Tongue (tissue), 2 donors: ENCODE results near the gene TRRAP. TPM values are rescaled to one million over a fixed set of nuclear protein-coding genes. Genes with fewer than 3 reads are reported as not detected.
A peak's percentile ranks its signal among the peaks of the same experiment; 100 is the strongest.

ENCODE experiments used
- DNase-seq: peaks from one replicate; pipeline ENCODE4 v3.0.0-alpha.2; 2015
- total RNA-seq: library from RNA; depleted of rRNA; stranded (reverse); fragments of >200 nt; gene quantifications from one replicate; pipeline ENCODE4 v1.2.3, GENCODE V29; 2014

The TRRAP gene
- total RNA-seq, 1 donor from 2014 or later = 34.6 TPM

DNA sequence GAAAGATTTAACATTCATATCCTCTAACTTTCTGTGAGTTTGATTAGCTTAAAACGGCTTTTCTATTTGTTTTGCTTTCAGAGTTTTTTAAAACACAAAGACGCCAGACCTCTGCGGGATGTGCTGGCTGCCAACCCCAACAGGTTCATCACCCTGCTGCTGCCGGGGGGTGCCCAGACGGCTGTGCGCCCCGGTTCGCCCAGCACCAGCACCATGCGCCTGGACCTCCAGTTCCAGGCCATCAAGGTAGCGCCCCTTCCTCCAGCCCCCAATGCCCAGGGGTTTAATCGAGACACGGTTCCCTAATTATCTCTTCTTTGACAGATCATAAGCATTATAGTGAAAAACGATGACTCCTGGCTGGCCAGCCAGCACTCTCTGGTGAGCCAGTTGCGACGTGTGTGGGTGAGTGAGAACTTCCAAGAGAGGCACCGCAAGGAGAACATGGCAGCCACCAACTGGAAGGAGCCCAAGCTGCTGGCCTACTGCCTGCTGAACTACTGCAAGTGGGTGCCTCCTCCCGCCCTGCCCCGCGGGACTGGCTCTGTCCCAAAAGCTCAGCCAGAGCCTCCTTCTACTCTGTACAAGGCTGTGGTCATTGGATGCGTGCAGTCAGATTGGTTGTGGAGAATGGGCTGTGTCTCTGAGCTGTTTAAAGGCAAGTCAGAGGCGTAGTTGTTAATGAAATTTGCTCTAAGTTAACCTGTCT lies 71.2 kb downstream of the TRRAP start:
- no peak for DNase-seq

DNA sequence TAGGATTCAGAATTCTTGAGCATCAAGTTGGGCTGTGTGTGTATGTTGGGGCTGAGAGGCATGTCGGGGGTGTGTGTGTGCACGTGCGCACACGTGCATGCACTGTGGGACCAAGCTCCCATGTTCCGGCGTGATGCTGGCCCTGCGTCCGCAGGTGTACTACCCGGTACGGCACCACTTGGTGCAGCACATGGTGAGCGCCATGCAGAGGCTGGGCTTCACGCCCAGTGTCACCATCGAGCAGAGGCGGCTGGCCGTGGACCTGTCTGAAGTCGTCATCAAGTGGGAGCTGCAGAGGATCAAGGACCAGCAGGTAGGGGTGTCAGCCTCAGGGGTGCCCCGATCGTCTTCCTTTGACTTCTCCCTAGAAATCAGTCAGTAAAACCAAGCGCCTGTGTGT lies 77.7 kb downstream of the TRRAP start:
- no peak for DNase-seq

DNA sequence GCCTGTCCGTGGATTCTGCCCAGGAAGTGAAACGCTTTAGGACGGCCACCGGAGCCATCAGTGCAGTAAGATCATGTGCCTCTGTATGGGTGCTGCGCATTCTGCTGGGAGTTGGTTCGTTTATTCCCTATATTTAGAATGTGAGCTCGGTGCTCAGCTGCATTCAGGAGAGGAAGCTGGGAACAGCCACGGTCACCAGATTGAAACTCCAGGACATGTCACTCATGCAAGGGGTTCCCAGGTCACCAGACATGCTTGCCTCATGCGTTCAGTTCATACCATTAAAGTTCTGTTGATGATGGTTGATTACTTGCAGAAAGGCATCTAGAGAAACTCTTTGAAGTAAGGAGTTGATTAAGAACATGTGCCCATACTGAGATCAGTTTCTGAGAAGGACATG lies 78.1 kb downstream of the TRRAP start:
- no peak for DNase-seq

DNA sequence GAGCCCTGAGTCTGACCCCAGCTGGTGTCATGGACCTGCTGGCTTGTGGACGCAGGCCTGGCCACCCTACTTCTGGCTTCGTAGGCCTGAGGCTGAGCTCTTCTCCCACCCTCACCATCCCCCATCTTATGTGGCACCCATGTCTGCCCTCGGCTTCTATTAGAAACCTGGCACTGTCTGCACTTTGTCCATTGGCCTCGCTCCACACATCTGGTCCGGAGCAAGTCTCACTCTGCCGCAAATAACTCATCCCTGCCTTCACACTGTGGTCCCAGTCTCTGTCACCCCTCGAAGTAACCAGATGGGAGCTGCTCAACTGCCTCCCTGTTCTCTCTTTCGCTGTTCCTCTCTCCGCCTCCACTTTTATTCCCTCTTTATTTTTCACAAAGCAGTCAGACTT lies 78.6 kb downstream of the TRRAP start:
- no peak for DNase-seq

DNA sequence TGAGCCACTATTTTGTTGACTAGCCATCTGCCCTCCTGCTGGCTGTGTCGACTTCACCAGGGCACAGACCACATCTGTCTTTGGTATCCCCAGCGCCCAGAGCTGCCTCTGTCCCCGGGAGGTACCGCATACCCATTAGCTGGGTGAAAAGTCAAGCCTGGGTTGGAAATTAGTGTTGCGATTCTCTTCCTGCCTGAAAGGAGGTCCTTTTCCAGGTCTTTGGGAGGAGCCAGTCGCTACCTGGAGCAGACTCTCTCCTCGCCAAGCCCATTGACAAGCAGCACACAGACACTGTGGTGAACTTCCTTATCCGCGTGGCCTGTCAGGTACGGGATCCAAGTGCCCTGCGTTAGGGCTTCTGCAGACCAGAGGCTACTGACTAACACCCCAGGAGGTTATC lies 79.4 kb downstream of the TRRAP start:
- no peak for DNase-seq

DNA sequence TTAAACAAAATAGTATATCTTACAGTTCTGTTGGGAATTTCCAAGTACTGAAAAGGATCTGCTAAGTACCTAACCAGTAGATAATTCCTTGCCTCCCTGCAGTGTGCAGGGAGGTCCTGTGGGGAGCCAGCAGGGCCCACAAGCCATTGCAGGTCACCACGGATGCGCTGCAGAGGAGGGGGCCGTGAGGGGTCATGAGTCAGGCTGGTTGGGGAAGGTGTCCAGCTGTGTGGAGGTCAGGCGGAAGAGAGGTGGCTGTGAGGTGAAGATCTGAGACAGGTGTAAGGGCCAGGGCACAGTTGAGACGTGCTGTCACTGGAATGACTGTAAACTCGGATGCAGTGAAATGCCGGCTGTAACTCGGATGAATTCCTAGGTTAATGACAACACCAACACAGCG lies 80.6 kb downstream of the TRRAP start:
- no peak for DNase-seq

DNA sequence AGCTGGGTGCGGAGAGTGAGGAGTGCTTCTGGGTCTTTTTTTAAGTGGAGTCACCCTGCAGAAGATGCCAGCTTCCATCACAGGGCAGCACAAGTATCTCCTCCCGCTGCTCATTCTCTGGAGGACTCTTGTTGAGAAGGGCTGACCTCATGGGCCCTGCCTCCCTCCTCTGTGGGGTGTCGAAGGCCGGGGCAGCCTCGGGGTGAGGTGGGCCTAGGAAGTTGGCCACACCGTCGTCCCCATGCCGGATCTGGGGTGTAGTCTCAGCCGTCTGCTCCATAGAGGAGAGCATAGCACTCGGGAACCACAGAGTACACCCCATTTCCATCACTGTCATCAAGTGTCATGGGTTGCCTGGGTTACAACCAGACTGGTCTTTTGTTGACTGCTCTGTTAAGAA lies 85.0 kb downstream of the TRRAP start:
- DNase-seq = no peak

DNA sequence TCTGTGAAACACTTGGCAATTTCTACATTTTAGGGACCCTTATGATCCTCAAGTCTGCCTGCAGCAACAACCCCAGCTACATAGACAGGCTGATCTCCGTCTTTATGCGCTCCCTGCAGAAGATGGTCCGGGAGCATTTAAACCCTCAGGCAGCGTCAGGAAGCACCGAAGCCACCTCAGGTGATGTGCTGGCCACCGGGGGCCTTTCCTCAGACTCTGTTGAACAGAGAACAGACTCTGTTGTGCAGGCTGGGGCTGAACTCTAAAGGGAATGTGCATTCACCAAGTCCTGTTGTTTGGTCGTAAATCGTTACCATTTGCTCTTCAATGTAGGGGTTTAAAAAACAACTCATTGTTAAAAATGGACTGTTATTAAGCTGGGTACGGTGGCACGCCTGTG lies 86.3 kb downstream of the TRRAP start:
- DNase-seq = no peak

DNA sequence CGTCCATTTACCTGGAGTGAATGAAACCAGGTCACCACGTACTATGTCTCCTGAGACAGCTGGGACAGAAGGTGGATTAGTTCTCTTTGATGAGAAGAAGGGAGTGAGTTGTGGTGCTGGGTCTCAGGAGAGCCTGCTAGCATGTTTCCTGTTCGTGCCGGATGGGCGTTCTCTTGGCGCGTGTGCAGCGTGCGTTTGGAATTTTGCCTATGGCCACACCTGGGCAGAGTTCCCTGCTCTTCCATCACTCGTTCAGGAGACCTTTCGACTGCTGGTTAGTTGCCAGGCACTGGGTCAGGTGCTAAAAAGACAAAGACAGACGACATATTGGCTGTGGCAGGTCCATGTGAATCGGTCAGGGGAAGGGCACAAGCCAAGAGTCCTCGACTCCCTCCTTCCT lies 90.3 kb downstream of the TRRAP start:
- DNase-seq = no peak

DNA sequence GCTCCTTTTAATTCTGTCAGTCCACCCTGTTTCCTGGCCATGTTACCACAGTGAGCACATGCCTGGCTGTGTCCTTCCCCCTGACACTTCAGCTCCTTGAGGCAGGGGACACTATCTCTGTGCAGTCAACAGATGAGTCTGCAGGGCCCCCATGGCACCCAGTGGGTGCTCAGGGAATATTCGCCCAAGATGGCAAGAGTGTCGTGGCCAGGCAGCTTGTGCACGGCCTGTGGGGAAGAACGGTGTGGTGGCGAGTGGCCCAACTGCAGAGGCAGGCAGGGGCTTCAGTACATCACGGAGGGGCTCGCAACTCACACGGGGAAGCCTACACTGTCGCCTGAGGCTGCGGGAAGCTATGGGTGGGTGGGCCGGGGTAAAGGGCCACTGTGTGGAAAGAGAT lies 91.1 kb downstream of the TRRAP start:
- DNase-seq = no peak

DNA sequence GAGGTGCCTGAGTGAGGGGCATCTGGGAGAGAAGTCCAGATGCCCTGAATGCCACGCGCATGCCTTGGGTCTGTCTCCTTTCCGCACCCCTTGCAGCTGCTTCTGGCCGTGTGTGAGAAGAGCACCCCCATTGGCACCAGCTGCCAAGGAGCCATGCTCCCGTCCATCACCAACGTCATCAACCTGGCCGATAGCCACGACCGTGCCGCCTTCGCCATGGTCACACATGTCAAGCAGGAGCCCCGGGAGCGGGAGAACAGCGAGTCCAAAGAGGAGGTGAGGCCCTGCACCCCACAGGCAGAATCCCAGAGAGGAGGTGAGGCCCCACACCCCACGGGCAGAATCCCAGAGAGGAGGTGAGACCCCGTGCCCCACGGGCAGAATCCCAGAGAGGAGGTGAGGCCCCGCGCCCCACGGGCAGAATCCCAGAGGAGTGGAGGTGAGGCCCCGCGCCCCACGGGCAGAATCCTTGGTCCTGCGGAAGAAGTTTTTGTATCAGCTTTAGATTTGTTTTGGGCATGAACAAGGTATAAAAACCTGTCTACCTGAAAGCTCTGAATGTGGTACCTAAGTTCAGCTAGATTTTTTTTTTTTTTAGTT lies 91.8 kb downstream of the TRRAP start:
- peak; percentile 1 for DNase-seq

DNA sequence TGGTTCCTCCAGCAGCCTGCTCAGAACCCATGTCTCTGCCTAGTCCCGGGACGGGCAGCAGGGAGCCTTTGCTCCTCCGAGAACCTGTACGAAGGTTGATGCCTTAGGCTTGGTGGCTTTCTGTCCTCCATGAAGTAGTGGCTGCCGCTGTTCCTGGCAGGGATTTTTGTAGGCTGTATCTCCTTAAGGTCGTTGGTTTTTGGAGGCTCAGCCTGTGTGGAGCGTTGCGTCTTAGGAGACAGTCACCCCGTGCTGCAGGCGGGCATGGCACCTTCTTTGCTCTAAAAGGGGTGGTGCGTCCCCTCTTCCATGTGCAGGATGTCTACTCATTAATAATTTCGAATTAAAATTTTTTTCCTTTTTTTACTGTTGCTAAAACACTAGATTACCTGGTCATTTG lies 92.5 kb downstream of the TRRAP start:
- DNase-seq = no peak

DNA sequence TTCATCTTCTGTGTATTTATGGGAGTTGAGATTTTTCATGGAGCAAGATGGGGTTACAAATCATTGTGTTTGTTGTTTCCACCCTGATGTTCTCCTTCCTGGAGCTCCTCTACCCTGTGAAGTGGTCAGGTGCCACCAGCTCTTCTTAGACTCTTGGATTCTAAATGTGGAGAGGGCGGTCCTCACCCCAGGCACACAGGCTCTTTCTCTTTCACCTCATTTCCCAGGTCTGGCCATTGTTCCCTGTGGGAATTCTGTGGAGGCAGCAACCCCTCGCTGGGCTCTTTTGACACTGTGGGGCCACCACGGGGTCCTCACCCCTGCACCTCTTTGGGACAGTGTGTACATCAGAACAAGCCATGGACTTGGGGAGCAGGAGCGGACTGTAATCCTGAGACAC lies 95.9 kb downstream of the TRRAP start:
- no peak for DNase-seq

DNA sequence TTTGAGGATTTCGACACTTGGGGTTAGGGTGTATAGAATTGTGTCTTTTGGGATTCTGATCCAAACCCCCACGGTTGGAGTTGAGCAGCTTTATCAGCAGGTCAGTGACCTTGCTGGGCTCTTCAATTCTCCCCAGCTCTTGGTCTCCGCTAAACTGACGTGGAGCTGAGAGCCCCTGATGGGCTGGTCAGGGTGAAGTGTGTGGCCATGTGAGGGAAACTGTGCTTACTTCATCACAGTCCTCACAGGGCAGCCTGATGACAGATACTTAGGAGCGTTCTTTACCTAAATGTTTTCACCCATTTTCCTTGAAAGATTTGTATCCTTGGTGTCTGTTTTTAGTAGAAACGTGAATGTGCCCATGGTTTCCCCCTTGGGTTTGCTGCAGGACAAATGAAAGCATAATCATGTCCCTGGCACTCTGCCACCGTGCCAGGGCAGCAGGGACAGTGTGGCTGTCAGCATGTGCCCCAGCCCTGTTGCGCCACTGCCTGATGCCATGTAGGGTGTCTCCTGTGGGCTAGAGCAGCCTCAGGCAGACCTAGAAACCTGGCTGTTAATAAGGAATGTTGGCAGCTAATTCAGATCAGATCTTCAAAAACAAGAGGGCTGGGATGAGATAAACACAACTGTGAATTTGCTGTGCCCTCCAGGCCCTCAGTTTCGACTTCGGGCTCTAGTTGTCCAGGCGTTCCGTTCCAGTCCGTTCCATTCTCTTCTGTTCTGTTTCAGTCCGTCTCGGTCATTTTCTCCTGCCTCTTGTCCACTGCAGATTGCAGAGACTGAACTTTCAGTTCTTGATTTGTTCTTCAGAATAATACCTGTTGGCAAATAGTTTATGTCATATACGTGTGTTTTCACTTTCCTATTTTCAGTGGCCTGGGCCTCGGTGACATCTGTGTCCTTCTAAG lies 96.8 kb downstream of the TRRAP start:
- no peak for DNase-seq

DNA sequence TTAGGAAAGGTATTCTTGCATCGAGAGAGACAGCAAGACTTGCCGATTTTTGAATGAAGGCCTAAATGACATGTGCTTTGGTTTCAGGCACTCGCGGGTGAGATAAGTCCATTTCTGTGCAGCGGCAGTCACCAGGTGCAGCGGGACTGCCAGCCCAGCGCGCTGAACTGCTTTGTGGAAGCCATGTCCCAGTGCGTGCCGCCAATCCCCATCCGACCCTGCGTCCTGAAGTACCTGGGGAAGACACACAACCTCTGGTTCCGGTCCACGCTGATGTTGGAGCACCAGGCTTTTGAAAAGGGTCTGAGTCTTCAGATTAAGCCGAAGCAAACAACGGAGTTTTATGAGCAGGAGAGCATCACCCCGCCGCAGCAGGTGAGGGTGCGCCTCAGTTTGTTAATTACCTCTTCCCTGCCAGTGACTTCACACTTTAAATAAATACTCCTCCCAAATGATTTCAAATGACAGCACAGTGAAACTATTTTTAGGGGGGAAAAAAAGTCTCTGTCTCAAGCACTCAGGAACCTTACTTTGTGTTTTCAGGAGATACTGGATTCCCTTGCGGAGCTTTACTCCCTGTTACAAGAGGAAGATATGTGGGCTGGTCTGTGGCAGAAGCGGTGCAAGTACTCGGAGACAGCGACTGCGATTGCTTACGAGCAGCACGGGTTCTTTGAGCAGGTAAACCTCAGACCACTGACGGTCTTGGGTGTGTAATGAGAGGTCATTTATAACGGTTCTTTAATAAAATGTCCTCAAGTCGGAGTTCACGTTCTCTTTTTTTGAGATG lies 98.3 kb downstream of the TRRAP start:
- no peak for DNase-seq

DNA sequence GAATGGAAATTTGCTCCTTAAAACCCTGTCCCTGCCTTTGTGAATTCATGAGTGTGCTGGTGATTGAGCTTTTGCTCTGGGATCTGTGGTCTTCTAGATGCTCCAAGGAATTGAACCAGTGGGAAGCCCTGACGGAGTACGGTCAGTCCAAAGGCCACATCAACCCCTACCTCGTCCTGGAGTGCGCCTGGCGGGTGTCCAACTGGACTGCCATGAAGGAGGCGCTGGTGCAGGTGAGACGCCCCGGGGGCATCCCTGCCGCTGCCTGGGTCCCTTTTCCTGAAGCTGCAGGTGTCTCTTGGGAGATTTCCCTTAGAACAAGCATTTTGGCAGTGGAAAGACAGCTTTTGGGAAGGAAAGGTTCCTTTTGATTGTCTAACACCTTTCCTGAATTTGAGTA lies 100.3 kb downstream of the TRRAP start:
- no peak for DNase-seq

DNA sequence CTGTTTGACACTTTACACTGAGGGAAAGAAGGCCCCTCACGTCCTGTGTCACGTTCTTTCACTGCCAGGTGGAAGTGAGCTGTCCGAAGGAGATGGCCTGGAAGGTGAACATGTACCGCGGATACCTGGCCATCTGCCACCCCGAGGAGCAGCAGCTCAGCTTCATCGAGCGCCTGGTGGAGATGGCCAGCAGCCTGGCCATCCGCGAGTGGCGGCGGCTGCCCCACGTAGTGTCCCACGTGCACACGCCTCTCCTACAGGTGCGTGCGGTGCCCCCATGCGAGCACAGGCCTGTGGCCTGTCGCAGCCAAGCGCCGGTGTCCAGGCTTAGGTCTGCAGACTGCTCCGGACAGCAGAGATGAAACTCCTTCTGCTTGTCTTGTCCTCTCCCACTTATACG lies 103.4 kb downstream of the TRRAP start:
- DNase-seq = no peak

DNA sequence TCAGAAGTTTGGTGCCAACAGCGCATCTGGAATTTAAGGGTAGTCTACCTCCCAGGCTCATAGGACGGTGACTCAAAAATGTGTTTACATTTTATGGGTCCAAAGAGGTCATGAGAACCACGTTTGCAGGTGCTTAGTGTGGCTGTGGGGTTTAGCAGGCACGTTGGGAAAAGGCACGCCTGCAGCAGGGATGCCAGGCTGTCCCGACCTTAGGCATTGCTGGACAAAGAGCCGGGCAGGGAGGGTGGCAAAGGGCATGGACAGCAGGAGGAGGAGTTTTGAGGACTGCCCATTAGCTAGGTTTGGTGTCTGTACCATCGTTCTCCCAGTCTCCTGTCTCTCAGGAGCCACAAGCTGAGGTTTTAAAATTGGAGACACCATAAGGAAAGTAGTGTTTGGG lies 104.4 kb downstream of the TRRAP start:
- DNase-seq = no peak

DNA sequence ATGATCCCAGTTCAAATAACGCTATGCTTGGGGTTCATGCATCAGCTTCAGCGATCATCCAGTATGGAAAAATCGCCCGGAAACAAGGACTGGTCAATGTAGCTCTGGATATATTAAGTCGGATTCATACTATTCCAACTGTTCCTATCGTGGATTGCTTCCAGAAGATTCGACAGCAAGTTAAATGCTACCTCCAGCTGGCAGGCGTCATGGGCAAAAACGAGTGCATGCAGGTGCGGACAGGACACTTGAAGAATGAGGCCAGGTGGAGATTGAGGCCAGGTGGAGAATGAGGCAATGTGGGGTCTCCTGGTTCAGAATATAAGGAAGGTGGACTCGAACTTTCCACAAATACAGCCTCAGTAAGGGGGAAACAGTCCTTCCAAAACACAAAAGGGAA lies 105.8 kb downstream of the TRRAP start:
- DNase-seq = no peak

DNA sequence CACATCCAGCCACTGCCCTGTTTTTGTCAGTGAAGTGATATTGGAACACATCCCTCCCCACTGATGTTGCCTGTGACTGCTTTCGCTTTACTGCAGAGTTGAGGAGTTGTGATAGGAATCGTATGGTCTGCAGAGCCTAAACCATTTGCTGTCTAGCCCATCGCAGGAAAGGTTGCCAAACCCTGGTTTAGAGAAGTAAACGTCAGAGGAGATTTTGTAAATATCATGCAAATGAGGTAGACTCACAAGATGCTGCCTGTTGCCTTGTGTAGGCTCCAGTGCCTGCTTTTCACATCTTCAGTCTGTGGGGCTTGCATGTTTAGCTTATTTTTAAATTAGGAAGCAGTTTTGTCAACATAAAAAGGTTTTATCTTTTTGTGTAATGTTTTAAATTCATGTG lies 107.1 kb downstream of the TRRAP start:
- no peak for DNase-seq

DNA sequence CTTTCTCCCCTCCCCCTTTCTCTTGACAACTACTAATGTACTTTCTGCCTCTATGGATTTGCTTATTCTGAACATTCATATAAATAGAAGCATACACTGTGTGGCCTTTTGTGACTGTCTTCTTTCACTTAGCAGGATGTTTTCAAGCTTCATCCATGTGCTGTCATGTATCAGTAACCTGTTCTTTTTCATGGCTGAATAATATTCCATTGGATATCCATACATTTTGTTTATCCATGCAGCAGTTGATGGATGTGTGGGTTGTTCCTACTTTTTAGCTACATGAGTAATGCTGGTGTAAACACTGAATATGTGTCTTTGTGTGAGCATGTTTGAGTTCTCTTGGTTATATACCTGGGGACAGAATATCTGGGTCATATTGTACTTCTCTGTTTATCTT lies 107.6 kb downstream of the TRRAP start:
- no peak for DNase-seq

DNA sequence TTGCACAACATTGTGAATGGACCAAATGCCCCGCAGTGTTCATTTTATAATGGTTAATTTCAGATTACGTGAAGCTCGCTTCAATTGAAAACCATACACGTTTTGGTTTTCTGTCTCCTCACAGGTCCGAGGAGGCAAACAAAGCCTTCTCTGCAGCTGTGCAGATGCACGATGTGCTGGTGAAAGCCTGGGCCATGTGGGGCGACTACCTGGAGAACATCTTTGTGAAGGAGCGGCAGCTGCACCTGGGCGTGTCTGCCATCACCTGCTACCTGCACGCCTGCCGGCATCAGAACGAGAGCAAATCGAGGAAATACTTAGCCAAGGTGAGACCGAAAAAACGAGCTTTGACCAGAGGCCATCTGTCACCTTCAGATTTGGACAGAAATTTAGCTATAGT lies 110.3 kb downstream of the TRRAP start:
- no peak for DNase-seq

DNA sequence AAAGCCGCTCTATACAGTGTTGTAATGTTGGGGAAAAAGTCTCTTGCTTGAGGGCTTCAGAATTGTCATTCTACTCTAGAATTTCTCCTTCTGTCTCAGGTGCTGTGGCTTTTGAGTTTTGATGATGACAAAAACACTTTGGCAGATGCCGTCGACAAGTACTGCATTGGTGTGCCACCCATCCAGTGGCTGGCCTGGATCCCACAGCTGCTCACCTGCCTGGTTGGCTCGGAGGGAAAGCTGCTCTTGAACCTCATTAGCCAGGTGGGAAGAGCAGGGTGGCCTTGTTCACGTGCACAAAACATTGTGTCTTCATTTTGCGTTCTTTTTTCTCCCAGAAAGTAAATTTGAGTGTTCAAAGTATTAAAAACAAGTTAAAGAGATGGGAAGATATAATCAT lies 112.0 kb downstream of the TRRAP start:
- DNase-seq = no peak
